ENCODE measurements around the gene LCN6. TPM values are rescaled to one million over a fixed set of nuclear protein-coding genes. Genes with fewer than 3 reads are reported as not detected.

Gene LCN6
- total and polyA plus RNA-seq, 2 of the 13 experiments (the other 11 are each of a cell fraction or from before 2014, with no cell fraction given), result not detected

DNA sequence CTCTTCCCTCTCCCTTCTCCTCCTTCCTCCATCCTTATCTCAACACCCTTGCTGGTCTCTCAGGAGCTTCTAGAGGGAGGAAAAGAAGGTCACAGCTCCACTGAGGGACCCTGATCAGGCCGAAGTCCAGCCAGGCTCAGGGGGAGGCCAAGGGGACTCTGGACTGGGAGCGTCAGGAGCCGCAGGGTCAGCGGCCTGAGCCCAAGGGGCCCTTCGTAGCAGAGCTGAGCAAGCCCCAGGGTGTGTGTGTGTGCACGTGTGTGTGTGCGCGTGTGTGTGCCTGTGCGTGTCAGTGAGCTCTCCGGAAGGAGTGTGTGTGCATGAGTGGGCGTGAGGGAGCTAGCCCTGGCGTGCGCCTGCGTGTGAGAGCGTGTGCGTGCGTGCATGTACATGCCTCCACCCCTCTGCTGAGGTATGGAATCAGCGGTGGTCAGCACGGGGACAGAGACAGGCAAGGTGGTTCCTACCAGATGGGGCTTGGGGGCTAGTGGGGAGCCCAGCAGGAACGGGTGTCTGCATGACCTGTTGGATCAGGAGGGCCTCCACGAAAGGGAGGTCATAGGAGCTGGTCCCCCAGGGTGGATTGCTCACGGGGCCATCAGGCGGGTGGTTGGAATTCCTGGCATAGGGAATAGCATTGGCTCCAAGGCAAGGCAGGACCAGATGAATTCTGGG is 51.0 kb downstream of the LCN6 start (continued):
- TF ChIP-seq TRAFD1 (CRISPR knock-in tag; IDR thresholded peaks at IDR 0.05; ENCODE audit: borderline replicate concordance), result no peak
- TF ChIP-seq, protein P1, sequence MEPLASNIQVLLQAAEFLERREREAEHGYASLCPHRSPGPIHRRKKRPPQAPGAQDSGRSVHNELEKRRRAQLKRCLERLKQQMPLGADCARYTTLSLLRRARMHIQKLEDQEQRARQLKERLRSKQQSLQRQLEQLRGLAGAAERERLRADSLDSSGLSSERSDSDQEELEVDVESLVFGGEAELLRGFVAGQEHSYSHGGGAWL (CRISPR knock-in tag; IDR thresholded peaks at IDR 0.05), result no peak
- 0 out of 2 replicates have a peak, but pooled peaks have one; percentile 29 for TF ChIP-seq ZNF598 (CRISPR knock-in tag; IDR thresholded peaks at IDR 0.05; ENCODE audit: borderline replicate concordance)
- peak; percentile 96 for TF ChIP-seq HNF4G (IDR thresholded peaks at IDR 0.05; ENCODE audit: borderline replicate concordance, low read depth, low read length)
- TF ChIP-seq HNF4G (CRISPR knock-in tag; IDR thresholded peaks at IDR 0.05; ENCODE audit: borderline replicate concordance, low read depth), result peak; percentile 98
- peak; percentile 97 for TF ChIP-seq ZBTB7A (CRISPR knock-in tag; IDR thresholded peaks at IDR 0.05)
- TF ChIP-seq TGIF2 (CRISPR knock-in tag; IDR thresholded peaks at IDR 0.05), result no peak
- no peak for TF ChIP-seq ZSCAN5A (CRISPR knock-in tag; IDR thresholded peaks at IDR 0.05; ENCODE audit: borderline replicate concordance)
- TF ChIP-seq TOPORS (CRISPR knock-in tag; IDR thresholded peaks at IDR 0.05), result no peak
- no peak for TF ChIP-seq ZBTB3 (CRISPR knock-in tag; IDR thresholded peaks at IDR 0.05; ENCODE audit: borderline replicate concordance, low read depth)
- peak; percentile 81 for TF ChIP-seq MED1 (CRISPR knock-in tag; IDR thresholded peaks at IDR 0.05)
- TF ChIP-seq, protein P2, sequence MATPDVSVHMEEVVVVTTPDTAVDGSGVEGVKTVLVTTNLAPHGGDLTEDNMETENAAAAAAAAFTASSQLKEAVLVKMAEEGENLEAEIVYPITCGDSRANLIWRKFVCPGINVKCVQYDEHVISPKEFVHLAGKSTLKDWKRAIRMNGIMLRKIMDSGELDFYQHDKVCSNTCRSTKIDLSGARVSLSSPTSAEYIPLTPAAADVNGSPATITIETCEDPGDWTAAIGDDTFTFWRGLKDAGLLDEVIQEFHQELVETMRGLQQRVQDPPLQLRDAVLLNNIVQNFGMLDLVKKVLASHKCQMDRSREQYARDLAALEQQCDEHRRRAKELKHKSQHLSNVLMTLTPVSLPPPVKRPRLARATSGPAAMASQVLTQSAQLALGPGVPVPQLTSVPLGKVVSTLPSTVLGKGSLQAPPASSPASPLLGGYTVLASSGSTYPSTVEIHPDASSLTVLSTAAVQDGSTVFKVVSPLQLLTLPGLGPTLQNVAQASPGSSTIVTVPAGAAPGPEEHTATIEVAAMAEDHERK (CRISPR knock-in tag; IDR thresholded peaks at IDR 0.05; ENCODE audit: low read depth), result no peak
- peak; percentile 45; the same call in 1 of the 2 replicates for TF ChIP-seq ZC3H13 (CRISPR knock-in tag; IDR thresholded peaks at IDR 0.05)
- TF ChIP-seq ZNF496 (CRISPR knock-in tag; IDR thresholded peaks at IDR 0.05; ENCODE audit: insufficient replicate concordance), result no peak
- TF ChIP-seq ZSCAN9 (CRISPR knock-in tag; IDR thresholded peaks at IDR 0.05; ENCODE audit: borderline replicate concordance), result no peak
- TF ChIP-seq, protein P3, sequence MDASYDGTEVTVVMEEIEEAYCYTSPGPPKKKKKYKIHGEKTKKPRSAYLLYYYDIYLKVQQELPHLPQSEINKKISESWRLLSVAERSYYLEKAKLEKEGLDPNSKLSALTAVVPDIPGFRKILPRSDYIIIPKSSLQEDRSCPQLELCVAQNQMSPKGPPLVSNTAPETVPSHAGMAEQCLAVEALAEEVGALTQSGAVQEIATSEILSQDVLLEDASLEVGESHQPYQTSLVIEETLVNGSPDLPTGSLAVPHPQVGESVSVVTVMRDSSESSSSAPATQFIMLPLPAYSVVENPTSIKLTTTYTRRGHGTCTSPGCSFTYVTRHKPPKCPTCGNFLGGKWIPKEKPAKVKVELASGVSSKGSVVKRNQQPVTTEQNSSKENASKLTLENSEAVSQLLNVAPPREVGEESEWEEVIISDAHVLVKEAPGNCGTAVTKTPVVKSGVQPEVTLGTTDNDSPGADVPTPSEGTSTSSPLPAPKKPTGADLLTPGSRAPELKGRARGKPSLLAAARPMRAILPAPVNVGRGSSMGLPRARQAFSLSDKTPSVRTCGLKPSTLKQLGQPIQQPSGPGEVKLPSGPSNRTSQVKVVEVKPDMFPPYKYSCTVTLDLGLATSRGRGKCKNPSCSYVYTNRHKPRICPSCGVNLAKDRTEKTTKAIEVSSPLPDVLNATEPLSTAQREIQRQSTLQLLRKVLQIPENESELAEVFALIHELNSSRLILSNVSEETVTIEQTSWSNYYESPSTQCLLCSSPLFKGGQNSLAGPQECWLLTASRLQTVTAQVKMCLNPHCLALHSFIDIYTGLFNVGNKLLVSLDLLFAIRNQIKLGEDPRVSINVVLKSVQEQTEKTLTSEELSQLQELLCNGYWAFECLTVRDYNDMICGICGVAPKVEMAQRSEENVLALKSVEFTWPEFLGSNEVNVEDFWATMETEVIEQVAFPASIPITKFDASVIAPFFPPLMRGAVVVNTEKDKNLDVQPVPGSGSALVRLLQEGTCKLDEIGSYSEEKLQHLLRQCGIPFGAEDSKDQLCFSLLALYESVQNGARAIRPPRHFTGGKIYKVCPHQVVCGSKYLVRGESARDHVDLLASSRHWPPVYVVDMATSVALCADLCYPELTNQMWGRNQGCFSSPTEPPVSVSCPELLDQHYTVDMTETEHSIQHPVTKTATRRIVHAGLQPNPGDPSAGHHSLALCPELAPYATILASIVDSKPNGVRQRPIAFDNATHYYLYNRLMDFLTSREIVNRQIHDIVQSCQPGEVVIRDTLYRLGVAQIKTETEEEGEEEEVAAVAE (CRISPR knock-in tag; IDR thresholded peaks at IDR 0.05; ENCODE audit: borderline replicate concordance), result no peak
- TF ChIP-seq, protein P4, sequence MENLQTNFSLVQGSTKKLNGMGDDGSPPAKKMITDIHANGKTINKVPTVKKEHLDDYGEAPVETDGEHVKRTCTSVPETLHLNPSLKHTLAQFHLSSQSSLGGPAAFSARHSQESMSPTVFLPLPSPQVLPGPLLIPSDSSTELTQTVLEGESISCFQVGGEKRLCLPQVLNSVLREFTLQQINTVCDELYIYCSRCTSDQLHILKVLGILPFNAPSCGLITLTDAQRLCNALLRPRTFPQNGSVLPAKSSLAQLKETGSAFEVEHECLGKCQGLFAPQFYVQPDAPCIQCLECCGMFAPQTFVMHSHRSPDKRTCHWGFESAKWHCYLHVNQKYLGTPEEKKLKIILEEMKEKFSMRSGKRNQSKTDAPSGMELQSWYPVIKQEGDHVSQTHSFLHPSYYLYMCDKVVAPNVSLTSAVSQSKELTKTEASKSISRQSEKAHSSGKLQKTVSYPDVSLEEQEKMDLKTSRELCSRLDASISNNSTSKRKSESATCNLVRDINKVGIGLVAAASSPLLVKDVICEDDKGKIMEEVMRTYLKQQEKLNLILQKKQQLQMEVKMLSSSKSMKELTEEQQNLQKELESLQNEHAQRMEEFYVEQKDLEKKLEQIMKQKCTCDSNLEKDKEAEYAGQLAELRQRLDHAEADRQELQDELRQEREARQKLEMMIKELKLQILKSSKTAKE (CRISPR knock-in tag; IDR thresholded peaks at IDR 0.05; ENCODE audit: borderline replicate concordance), result peak; percentile 87
